HG03571 (cell line): ENCODE data around the gene PRKN.
"Not testable (repeated sequence)": the region's sequence is repeated elsewhere in the genome, so short reads cannot be mapped to it uniquely, and the experiment has no call there.

Source experiments
- ATAC-seq: cut with Tn5 transposase; IDR thresholded peaks from one replicate; pipeline ENCODE4 v1.9.1; 2021; ENCODE audit not compliant: unreplicated experiment

PRKN gene

GRCh38 chr6:161926324-161926723 is 801.2 kb downstream of the PRKN start:
- no peak for ATAC-seq

GRCh38 chr6:161924516-161925116 is 803.0 kb downstream of the PRKN start:
- ATAC-seq = no peak

GRCh38 chr6:161922631-161923119 is 804.9 kb downstream of the PRKN start:
- ATAC-seq = no peak

- ATAC-seq = no peak
These were observed 805.8 kb downstream of the PRKN start for GRCh38 chr6:161921602-161922395.

- ATAC-seq = no peak
These were observed 807.9 kb downstream of the PRKN start for GRCh38 chr6:161919691-161920090.

GRCh38 chr6:161918628-161919205 is 808.8 kb downstream of the PRKN start:
- no peak for ATAC-seq

GRCh38 chr6:161918109-161918531 is 809.4 kb downstream of the PRKN start:
- ATAC-seq = no peak

- no peak for ATAC-seq
These were observed 809.9 kb downstream of the PRKN start for GRCh38 chr6:161917645-161918044.

- ATAC-seq = no peak
These were observed 812.1 kb downstream of the PRKN start for GRCh38 chr6:161915456-161915964.

GRCh38 chr6:161908872-161909271 is 818.7 kb downstream of the PRKN start:
- no peak for ATAC-seq

GRCh38 chr6:161906571-161906970 is 821.0 kb downstream of the PRKN start:
- ATAC-seq = no peak

GRCh38 chr6:161903584-161904212 is 823.9 kb downstream of the PRKN start:
- no peak for ATAC-seq

GRCh38 chr6:161901740-161902426 is 825.7 kb downstream of the PRKN start:
- no peak for ATAC-seq

GRCh38 chr6:161894436-161894835 is 833.1 kb downstream of the PRKN start:
- no peak for ATAC-seq

GRCh38 chr6:161891542-161891941 is 836.0 kb downstream of the PRKN start:
- ATAC-seq = no peak

GRCh38 chr6:161890832-161891297 is 836.7 kb downstream of the PRKN start:
- ATAC-seq = no peak

- no peak for ATAC-seq
These were observed 837.3 kb downstream of the PRKN start for GRCh38 chr6:161890133-161890831.

- ATAC-seq = no peak
These were observed 838.2 kb downstream of the PRKN start for GRCh38 chr6:161889324-161889723.

GRCh38 chr6:161886545-161886944 is 841.0 kb downstream of the PRKN start:
- ATAC-seq = not testable (repeated sequence)

GRCh38 chr6:161884782-161885181 is 842.8 kb downstream of the PRKN start:
- no peak for ATAC-seq
